H9 (cell line): Measurements from ENCODE around the gene GRIP2. TPM values are rescaled to one million over a fixed set of nuclear protein-coding genes. Genes with fewer than 3 reads are reported as not detected.

Experiments used
- DNase-seq: peaks from one replicate; pipeline ENCODE4 v3.0.0-alpha.2; 2017
- H2AFZ ChIP-seq: one replicate; pipeline ENCODE4 v1.6.1; 2013; ENCODE audit warnings: mild to moderate bottlenecking, low read length, control low read depth, moderate library complexity
- H2AK5ac ChIP-seq: 2 replicates; pipeline ENCODE4 v1.6.1; 2013; ENCODE audit warnings: low read length, control low read depth, mixed read lengths; ENCODE audit not compliant: insufficient read length
- H2BK120ac ChIP-seq: one replicate; pipeline ENCODE4 v1.6.1; 2013; ENCODE audit warnings: low read depth, mild to moderate bottlenecking, low read length, control low read depth, inconsistent platforms; ENCODE audit not compliant: poor library complexity, severe bottlenecking
- H2BK12ac ChIP-seq: 2 replicates; pipeline ENCODE4 v1.6.1; 2013; ENCODE audit warnings: low read length, control low read depth, mixed read lengths, low read depth; ENCODE audit not compliant: insufficient read length
- H2BK15ac ChIP-seq: 2 replicates; pipeline ENCODE4 v1.6.1; 2013; ENCODE audit warnings: low read depth, low read length, control low read depth
- H2BK20ac ChIP-seq: one replicate; pipeline ENCODE4 v1.6.1; 2013; ENCODE audit warnings: low read depth, mild to moderate bottlenecking, low read length, control low read depth, inconsistent platforms; ENCODE audit not compliant: poor library complexity, severe bottlenecking
- H2BK5ac ChIP-seq: 2 replicates; pipeline ENCODE4 v1.6.1; 2013; ENCODE audit warnings: low read length, control low read depth, mixed read lengths; ENCODE audit not compliant: insufficient read length
- H3K14ac ChIP-seq: 2 replicates; pipeline ENCODE4 v1.6.1; 2013; ENCODE audit warnings: low read length, control low read depth; ENCODE audit not compliant: insufficient read depth
- H3K18ac ChIP-seq: 2 replicates; pipeline ENCODE4 v1.6.1; 2013; ENCODE audit warnings: low read depth, mild to moderate bottlenecking, mixed read lengths, low read length, control low read depth; ENCODE audit not compliant: insufficient read length
- H3K23ac ChIP-seq: 2 replicates; pipeline ENCODE4 v1.6.1; 2013; ENCODE audit warnings: low read length, control low read depth, mixed read lengths, low read depth; ENCODE audit not compliant: insufficient read length
- H3K23me2 ChIP-seq: 2 replicates; pipeline ENCODE4 v1.6.1; 2013; ENCODE audit warnings: low read depth, mild to moderate bottlenecking, mixed read lengths, low read length, control low read depth; ENCODE audit not compliant: insufficient read length, poor library complexity, severe bottlenecking
- H3K27ac ChIP-seq: 2 replicates; pipeline ENCODE4 v1.5.1; 2013; ENCODE audit warnings: low read length, control low read depth, mixed read lengths, low read depth; ENCODE audit not compliant: insufficient read length
- H3K27me3 ChIP-seq: 2 replicates; pipeline ENCODE4 v1.6.1; 2013; ENCODE audit warnings: low read length, control low read depth, inconsistent platforms; ENCODE audit not compliant: insufficient read depth
- H3K4ac ChIP-seq: 2 replicates; pipeline ENCODE4 v1.6.1; 2013; ENCODE audit warnings: low read depth, mild to moderate bottlenecking, control low read depth, inconsistent platforms, low read length, moderate library complexity
- H3K4me1 ChIP-seq: 2 replicates; pipeline ENCODE4 v1.6.1; 2013; ENCODE audit warnings: low read length, control low read depth, inconsistent platforms; ENCODE audit not compliant: insufficient read depth
- H3K4me2 ChIP-seq: 2 replicates; pipeline ENCODE4 v1.6.1; 2013; ENCODE audit warnings: low read length, control low read depth, mixed read lengths; ENCODE audit not compliant: insufficient read length, insufficient read depth
- H3K56ac ChIP-seq: 2 replicates; pipeline ENCODE4 v1.6.1; 2013; ENCODE audit warnings: low read depth, mild to moderate bottlenecking, mixed read lengths, low read length, control low read depth; ENCODE audit not compliant: insufficient read length
- H3K79me1 ChIP-seq: 2 replicates; pipeline ENCODE4 v1.6.1; 2013; ENCODE audit warnings: low read depth, mild to moderate bottlenecking, moderate library complexity, low read length, control low read depth, inconsistent platforms; ENCODE audit not compliant: insufficient read depth, poor library complexity, severe bottlenecking
- H3K79me2 ChIP-seq: 2 replicates; pipeline ENCODE4 v1.6.1; 2013; ENCODE audit warnings: low read length, control low read depth, inconsistent platforms; ENCODE audit not compliant: insufficient read depth
- H3K9ac ChIP-seq: 2 replicates; pipeline ENCODE4 v1.6.1; 2013; ENCODE audit warnings: low read length, control low read depth, mixed read lengths; ENCODE audit not compliant: insufficient read length; ENCODE audit errors: extremely low read depth
- H3K9me3 ChIP-seq: one replicate; pipeline ENCODE4 v1.6.1; 2013; ENCODE audit warnings: low read depth, low read length, inconsistent platforms; ENCODE audit not compliant: control insufficient read depth
- H3T11ph ChIP-seq: one replicate; pipeline ENCODE4 v1.6.1; 2013; ENCODE audit warnings: mild to moderate bottlenecking, low read length, control low read depth, inconsistent platforms
- H4K20me1 ChIP-seq: one replicate; pipeline ENCODE4 v1.6.1; 2013; ENCODE audit not compliant: control insufficient read depth, insufficient read length, insufficient read depth
- H4K5ac ChIP-seq: 2 replicates; pipeline ENCODE4 v1.6.1; 2013; ENCODE audit warnings: low read depth, mild to moderate bottlenecking, mixed read lengths, low read length, control low read depth; ENCODE audit not compliant: insufficient read length
- H4K8ac ChIP-seq: replicated peaks from 2 replicates; pipeline ENCODE4 v1.6.1; 2013; ENCODE audit warnings: low read length, control low read depth, mixed read lengths, low read depth; ENCODE audit not compliant: insufficient read length
- H4K91ac ChIP-seq: 2 replicates; pipeline ENCODE4 v1.6.1; 2013; ENCODE audit warnings: low read depth, mild to moderate bottlenecking, moderate library complexity, mixed read lengths, low read length, control low read depth; ENCODE audit not compliant: insufficient read length
- H3K27ac Mint-ChIP-seq, 3 experiments: 2 replicates in 2 of 3; 3 replicates in 1 of 3; pipeline ENCODE4 v1.8.0; 2020 to 2021; ENCODE audit warnings: mixed read lengths in 3 of 3, mild to moderate bottlenecking in 1 of 3, moderate library complexity in 1 of 3
- H3K27me3 Mint-ChIP-seq: 2 replicates; pipeline ENCODE4 v1.8.0; 2021; ENCODE audit warnings: low read depth, mild to moderate bottlenecking, moderate library complexity, mixed read lengths
- H3K36me3 Mint-ChIP-seq, 3 experiments: 2 replicates in 2 of 3; 3 replicates in 1 of 3; pipeline ENCODE4 v1.8.0; 2020 to 2021; ENCODE audit warnings: low read depth in 3 of 3, mixed read lengths in 3 of 3; ENCODE audit not compliant: insufficient read depth in 1 of 3
- H3K4me1 Mint-ChIP-seq, 2 experiments: 2 replicates each; pipeline ENCODE4 v1.8.0; 2020; ENCODE audit warnings: mixed read lengths in 2 of 2
- H3K4me3 Mint-ChIP-seq, 2 experiments: 2 replicates in 1 of 2; 3 replicates in 1 of 2; pipeline ENCODE4 v1.8.0; 2020 to 2021; ENCODE audit warnings: mild to moderate bottlenecking in 2 of 2, mixed read lengths in 2 of 2, moderate library complexity in 1 of 2
- H3K9me3 Mint-ChIP-seq, 2 experiments: 2 replicates in 1 of 2; 3 replicates in 1 of 2; pipeline ENCODE4 v1.8.0; 2020; ENCODE audit warnings: mild to moderate bottlenecking in 2 of 2, mixed read lengths in 2 of 2, moderate library complexity in 1 of 2
- WGBS: extraction: QIAGEN DNeasy Blood & Tissue Kit; methylation state at CpG from one replicate; pipeline ENCODE4 v1.1.7; 2013; ENCODE audit warnings: missing lambda C conversion rate, low lambda C conversion rate, mixed read lengths; ENCODE audit not compliant: insufficient read length; ENCODE audit errors: extremely low coverage; 5-methylcytosine and 5-hydroxymethylcytosine counted together
- total RNA-seq: library from RNA; stranded (reverse); gene quantifications from 2 replicates; pipeline ENCODE4 v1.2.1, GENCODE V29; 2021
- TF ChIP-seq, protein P1 (sequence below): fragments of 200-600 bp; sonication (generic); conservative IDR thresholded peaks from 3 replicates; pipeline ENCODE4 v1.8.0; 2021; ENCODE audit warnings: antibody characterized with exemption, mild to moderate bottlenecking

Gene GRIP2
- total RNA-seq, 1 experiment from 2014 or later, result 3.1 TPM

DNA sequence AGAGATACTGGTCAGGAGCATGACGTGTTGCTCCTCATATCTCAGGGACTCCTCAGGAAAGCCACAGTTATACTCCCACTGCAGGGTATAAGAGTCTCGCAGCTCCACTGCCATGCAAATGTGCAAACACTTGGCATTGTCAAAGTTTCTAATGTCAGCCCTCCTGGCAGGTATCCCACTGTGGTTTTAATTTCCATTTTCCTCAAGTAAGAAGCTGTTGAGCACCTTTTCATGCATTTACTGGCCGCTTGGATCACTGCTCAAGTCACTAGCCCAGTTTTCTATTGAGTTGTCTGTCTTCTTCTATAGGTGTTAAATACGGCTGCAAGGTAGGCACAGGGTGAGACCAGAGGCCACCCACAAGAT is 41.9 kb upstream of the GRIP2 start:
- H4K8ac ChIP-seq, result no peak overlapping the region
- no peaks in the 10 kb centered on the region for H4K20me1 ChIP-seq
- H2BK120ac ChIP-seq, result no peak overlapping the region
- H3K23ac ChIP-seq, result no peak overlapping the region
- no peak overlapping the region for H2BK12ac ChIP-seq
- H3K23me2 ChIP-seq, result no peaks in the 10 kb centered on the region
- H2AFZ ChIP-seq, result no peak overlapping the region
- no peak overlapping the region for H3K4me2 ChIP-seq
- H3K9me3 ChIP-seq, result no peaks in the 10 kb centered on the region
- no peaks in the 10 kb centered on the region for H3K9me3 Mint-ChIP-seq
- H3K9ac ChIP-seq, result no peak overlapping the region
- H2BK5ac ChIP-seq, result no peak overlapping the region
- H2AK5ac ChIP-seq, result no peak overlapping the region
- H3T11ph ChIP-seq, result no peak overlapping the region
- H3K27me3 Mint-ChIP-seq, result peaks cover 8% of the 10 kb centered on the region
- no peak overlapping the region for H3K14ac ChIP-seq
- H3K79me2 ChIP-seq, result no peaks in the 10 kb centered on the region
- H3K36me3 Mint-ChIP-seq, result no peaks in the 10 kb centered on the region; a peak in 1 of 7 replicates
- H2BK15ac ChIP-seq, result no peak overlapping the region
- no peak overlapping the region for H3K27ac ChIP-seq
- no peak overlapping the region for H3K56ac ChIP-seq
- no peaks in the 10 kb centered on the region for H3K27me3 ChIP-seq
- peak overlapping the region in 1 of 3 experiments; percentile 56; a peak in 2 of 7 replicates for H3K27ac Mint-ChIP-seq
- H3K79me1 ChIP-seq, result no peaks in the 10 kb centered on the region
- H3K4ac ChIP-seq, result no peak overlapping the region
- H4K5ac ChIP-seq, result no peak overlapping the region
- H2BK20ac ChIP-seq, result no peak overlapping the region
- no peak for DNase-seq
- peaks cover 3 to 6% of the 10 kb centered on the region in 2 experiments; a peak in 3 of 4 replicates for H3K4me1 Mint-ChIP-seq
- WGBS, result no CpG with 5 or more reads among the region's 4 CpGs
- H4K91ac ChIP-seq, result no peak overlapping the region
- no peak overlapping the region for H3K18ac ChIP-seq
- H3K4me3 Mint-ChIP-seq, result no peak overlapping the region
- H3K4me1 ChIP-seq, result no peaks in the 10 kb centered on the region
- TF ChIP-seq, protein P1, sequence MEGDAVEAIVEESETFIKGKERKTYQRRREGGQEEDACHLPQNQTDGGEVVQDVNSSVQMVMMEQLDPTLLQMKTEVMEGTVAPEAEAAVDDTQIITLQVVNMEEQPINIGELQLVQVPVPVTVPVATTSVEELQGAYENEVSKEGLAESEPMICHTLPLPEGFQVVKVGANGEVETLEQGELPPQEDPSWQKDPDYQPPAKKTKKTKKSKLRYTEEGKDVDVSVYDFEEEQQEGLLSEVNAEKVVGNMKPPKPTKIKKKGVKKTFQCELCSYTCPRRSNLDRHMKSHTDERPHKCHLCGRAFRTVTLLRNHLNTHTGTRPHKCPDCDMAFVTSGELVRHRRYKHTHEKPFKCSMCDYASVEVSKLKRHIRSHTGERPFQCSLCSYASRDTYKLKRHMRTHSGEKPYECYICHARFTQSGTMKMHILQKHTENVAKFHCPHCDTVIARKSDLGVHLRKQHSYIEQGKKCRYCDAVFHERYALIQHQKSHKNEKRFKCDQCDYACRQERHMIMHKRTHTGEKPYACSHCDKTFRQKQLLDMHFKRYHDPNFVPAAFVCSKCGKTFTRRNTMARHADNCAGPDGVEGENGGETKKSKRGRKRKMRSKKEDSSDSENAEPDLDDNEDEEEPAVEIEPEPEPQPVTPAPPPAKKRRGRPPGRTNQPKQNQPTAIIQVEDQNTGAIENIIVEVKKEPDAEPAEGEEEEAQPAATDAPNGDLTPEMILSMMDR, result no peak
